BJ (cell line): ENCODE measurements around the gene PAN2. TPM values are rescaled to one million over a fixed set of nuclear protein-coding genes. Genes with fewer than 3 reads are reported as not detected.

ENCODE experiments used
- CTCF ChIA-PET: fragments of 350-600 bp; formaldehyde crosslinking; extraction: SDS; loops from one replicate; lab custom pipeline; 2021; ENCODE audit warnings: antibody characterized with exemption, inconsistent platforms; lab: Yijun Ruan, JAX
- POLR2A ChIA-PET: fragments of 300-600 bp; sonication (Branson Sonifier 250); formaldehyde crosslinking; extraction: SDS; loops from one replicate; lab custom pipeline; 2021; ENCODE audit warnings: antibody characterized with exemption; lab: Charles Lee
- DNase-seq: peaks from one replicate; pipeline ENCODE4 v3.0.0-alpha.2; 2011; ENCODE audit warnings: low read depth
- H3K27me3 ChIP-seq: 2 replicates; pipeline ENCODE4 v1.6.0; 2011; ENCODE audit warnings: low read length; ENCODE audit not compliant: control insufficient read depth, insufficient read depth
- H3K36me3 ChIP-seq: 2 replicates; pipeline ENCODE4 v1.5.1; 2011; ENCODE audit warnings: low read length; ENCODE audit not compliant: control insufficient read depth, insufficient read depth
- H3K4me3 ChIP-seq: 2 replicates; pipeline ENCODE4 v1.5.1; 2011; ENCODE audit warnings: low read depth, mild to moderate bottlenecking, control low read depth, low read length
- polyA plus RNA-seq: library from polyadenylated mRNA; depleted of rRNA; stranded (reverse); fragments of >200 nt; gene quantifications from 2 replicates; pipeline ENCODE4 v1.2.3, GENCODE V29; 2011
- TF ChIP-seq, protein P1 (sequence below): IDR thresholded peaks from 2 replicates; pipeline ENCODE4 v1.5.1; 2011; ENCODE audit warnings: low read depth, mild to moderate bottlenecking, control low read depth, inconsistent platforms, low read length, moderate library complexity; ENCODE audit not compliant: insufficient read depth

Gene PAN2
- polyA plus RNA-seq, 1 experiment, result 32.3 TPM

DNA sequence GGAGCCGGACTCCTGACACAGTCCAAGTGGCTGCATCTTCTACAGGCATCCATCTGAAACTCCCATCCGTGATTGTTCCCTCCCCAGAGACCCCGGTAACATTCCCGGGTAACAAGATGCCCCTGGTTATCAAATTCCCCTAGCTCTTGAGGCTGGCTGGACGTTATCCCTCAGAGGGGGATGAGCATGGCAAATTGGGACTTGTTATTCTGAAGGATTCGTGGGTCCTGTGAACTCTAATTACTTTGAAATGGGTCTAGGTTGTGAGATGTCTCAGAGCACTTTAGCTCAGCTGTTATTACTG, 642 bp upstream of the PAN2 start:
- Histone ChIP-seq H3K36me3 (no peaks in the 10 kb centered on the region), H3K27me3 (no peaks in the 10 kb centered on the region), H3K4me3 (peak overlapping the region; percentile 48)
- DNase-seq, result no peak
- POLR2A ChIA-PET, result no interaction called here
- CTCF ChIA-PET, result interaction anchor here (0.6 to 1.7 kb wide), 5 partner anchors 9 to 25 kb away, joined by 3 to 8 read pairs (median 5); partner anchors contain the start of genes CNPY2 and STAT2
- TF ChIP-seq, protein P1, sequence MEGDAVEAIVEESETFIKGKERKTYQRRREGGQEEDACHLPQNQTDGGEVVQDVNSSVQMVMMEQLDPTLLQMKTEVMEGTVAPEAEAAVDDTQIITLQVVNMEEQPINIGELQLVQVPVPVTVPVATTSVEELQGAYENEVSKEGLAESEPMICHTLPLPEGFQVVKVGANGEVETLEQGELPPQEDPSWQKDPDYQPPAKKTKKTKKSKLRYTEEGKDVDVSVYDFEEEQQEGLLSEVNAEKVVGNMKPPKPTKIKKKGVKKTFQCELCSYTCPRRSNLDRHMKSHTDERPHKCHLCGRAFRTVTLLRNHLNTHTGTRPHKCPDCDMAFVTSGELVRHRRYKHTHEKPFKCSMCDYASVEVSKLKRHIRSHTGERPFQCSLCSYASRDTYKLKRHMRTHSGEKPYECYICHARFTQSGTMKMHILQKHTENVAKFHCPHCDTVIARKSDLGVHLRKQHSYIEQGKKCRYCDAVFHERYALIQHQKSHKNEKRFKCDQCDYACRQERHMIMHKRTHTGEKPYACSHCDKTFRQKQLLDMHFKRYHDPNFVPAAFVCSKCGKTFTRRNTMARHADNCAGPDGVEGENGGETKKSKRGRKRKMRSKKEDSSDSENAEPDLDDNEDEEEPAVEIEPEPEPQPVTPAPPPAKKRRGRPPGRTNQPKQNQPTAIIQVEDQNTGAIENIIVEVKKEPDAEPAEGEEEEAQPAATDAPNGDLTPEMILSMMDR, result no peak

GRCh38 chr12:56333197-56333678, 562 bp downstream of the PAN2 start:
- no peaks in the 10 kb centered on the region; the same call in 1 of the 2 replicates for H3K36me3 ChIP-seq
- POLR2A ChIA-PET, result interaction anchor here (0.7 to 1.0 kb wide), 3 partner anchors 18 to 229 kb away, joined by 3 to 5 read pairs (median 4); partner anchors contain the start of gene CNPY2
- no peak for DNase-seq
- peak overlapping the region; percentile 48 for H3K4me3 ChIP-seq
- TF ChIP-seq, protein P1, result no peak
- no peaks in the 10 kb centered on the region for H3K27me3 ChIP-seq
- CTCF ChIA-PET, result interaction anchor here (0.6 to 2.1 kb wide), 11 partner anchors 10 to 305 kb away, joined by 3 to 8 read pairs (median 4); partner anchors contain the start of genes APOF and STAT2

DNA sequence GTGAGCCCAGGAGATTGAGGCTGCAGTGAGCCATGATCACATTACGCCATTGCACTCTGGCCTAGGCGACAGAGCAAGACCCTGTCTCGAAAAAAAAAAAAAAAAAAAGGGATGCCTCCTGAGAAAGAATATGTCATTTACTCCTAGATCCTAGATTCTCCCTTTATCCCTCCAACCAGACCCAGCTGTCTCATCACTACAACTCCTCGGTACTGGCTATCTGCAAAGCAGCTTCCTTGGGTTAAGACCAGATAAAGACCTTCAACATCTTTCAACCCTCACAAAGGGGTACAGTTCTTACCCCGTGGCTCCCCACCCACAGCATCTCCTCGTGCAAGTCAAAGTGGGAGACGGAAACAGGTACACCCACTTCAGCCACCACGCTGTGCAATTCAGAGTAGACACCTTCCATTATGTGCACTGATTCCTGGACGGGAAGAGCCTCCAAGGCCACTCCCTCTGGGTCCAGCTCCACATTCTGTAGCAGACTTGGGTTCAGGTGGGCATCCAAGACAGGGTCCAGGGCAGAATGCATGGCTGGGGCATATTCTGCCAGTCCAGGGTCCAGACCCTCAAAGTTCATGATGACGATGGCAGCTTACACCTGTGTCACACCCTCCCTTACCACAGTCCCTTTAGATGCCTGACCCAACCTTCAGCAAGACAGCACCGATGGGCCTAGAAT, 1.1 kb downstream of the PAN2 start:
- ChIA-PET CTCF (interaction anchor here (1.0 to 2.1 kb wide), 5 partner anchors 10 to 132 kb away, joined by 3 to 5 read pairs (median 4); partner anchors contain the start of gene APOF), POLR2A (interaction anchor here (0.7 kb wide), 1 partner anchor 229 kb away, joined by 5 read pairs; no protein-coding TSS in a partner anchor)
- H3K4me3 ChIP-seq, result peak overlapping the region; percentile 48
- H3K36me3 ChIP-seq, result peaks cover 1% of the 10 kb centered on the region; the same call in 1 of the 2 replicates
- TF ChIP-seq, protein P1, result no peak
- no peaks in the 10 kb centered on the region for H3K27me3 ChIP-seq
- no peak for DNase-seq

- CTCF ChIA-PET, result no interaction called here
These were observed 2.8 kb downstream of the PAN2 start for GRCh38 chr12:56330936-56331490.

DNA sequence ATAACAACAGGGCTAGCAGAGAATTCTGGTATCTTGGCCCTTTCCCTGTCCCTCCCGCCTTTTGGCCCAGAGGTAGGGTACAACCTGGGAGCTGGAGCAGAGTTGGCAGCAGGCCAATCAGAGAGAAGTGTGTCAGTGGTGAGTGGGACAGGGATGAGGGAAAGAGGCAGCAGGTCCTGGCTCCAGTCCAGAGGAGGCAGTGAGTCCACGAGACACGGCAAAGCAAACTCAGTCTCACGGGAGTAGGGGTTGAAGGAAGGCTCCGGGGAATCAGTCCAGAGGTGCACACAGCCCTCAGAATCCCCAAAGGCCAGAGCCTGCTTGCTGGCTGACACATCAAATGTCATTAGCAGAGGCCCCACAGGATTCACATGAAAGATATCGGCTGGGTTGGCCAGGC, 7.3 kb downstream of the PAN2 start:
- ChIA-PET POLR2A (no interaction called here), CTCF (interaction anchor here (1.2 kb wide), 1 partner anchor 11 kb away, joined by 3 read pairs; the partner anchor contains the start of gene CNPY2)
- Histone ChIP-seq H3K4me3 (no peak overlapping the region), H3K36me3 (peaks cover 19% of the 10 kb centered on the region), H3K27me3 (no peaks in the 10 kb centered on the region)
- no peak for DNase-seq
- TF ChIP-seq, protein P1, result no peak

More at GRCh38 chr12:56330936-56331490, 2.8 kb downstream of the PAN2 start:
- no peak for DNase-seq
- Histone ChIP-seq H3K36me3 (peaks cover 9% of the 10 kb centered on the region), H3K27me3 (no peaks in the 10 kb centered on the region), H3K4me3 (no peak overlapping the region)
- POLR2A ChIA-PET, result no interaction called here
- TF ChIP-seq, protein P1, result no peak
